Measurements from ENCODE around the gene ZNF385B. TPM values are rescaled to one million over a fixed set of nuclear protein-coding genes. Genes with fewer than 3 reads are reported as not detected.

ZNF385B gene
- total RNA-seq, 1 donor from 2014 or later = not detected

DNA sequence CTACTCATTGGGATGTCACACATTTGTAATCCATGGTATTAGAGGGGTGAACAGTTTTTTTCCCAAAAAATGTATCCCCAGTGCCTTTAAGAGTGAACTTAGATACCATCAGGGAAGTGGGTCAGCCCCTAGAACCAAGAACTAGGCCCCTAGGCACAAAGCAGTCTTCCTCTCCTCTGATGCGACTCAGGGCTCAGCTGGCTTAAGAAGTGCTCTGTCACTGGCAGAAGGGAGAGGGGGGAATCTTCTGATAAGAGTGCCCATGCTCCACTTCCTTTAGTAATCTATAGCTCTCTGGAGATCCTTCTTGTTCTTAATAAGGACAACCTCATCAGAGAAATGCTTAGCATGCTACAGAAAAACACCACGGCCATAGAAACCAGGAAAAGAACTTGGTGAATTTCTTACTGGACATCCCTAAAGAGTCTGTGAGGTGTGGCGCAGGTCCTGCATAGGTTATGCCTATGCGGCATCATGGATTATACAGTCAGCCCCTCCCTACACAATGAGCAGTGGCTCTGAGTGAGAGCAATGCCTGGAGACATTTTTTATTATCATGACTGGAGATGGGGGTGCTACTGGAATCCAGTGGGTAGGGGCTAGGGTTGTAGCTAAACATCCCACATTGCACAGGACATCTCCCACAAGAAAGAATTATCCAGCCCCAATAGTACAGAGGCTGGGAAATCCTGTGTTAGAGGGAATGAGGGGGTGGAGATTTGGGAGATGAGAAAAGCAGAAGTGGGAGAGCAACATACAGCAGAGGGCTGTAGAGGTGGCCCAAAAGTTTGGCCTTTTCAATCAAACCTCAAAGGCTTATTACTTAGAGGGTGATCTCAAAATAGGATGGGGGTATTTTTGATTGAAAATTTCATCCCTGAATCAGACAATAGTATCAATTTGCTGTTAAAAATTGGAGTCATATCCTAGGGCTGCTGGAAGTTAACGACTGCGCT, 21.7 kb upstream of the ZNF385B start:
- DNase-seq (ENCODE audit: low read depth) (no peak), FAIRE-seq (no peak)
- H3K4me3 ChIP-seq (ENCODE audit: low read depth, low read length) = no peak overlapping the region
- H3K27me3 ChIP-seq (ENCODE audit: control insufficient read depth, insufficient read depth, low read length) = no peaks in the 10 kb centered on the region
- no peak for TF ChIP-seq CTCF (IDR thresholded peaks at IDR 0.05; ENCODE audit: insufficient read depth, low read length, severe bottlenecking)
- no peaks in the 10 kb centered on the region for H3K36me3 ChIP-seq (ENCODE audit: control insufficient read depth, insufficient read depth, low read length)

- H3K36me3 ChIP-seq (ENCODE audit: control insufficient read depth, insufficient read depth, low read length) = no peaks in the 10 kb centered on the region
- TF ChIP-seq CTCF (IDR thresholded peaks at IDR 0.05; ENCODE audit: insufficient read depth, low read length, severe bottlenecking) = no peak
- FAIRE-seq (no peak), DNase-seq (ENCODE audit: low read depth) (peak; percentile 39)
- no peaks in the 10 kb centered on the region for H3K27me3 ChIP-seq (ENCODE audit: control insufficient read depth, insufficient read depth, low read length)
- no peak overlapping the region for H3K4me3 ChIP-seq (ENCODE audit: low read depth, low read length)
Observed at GRCh38 chr2:179877601-179878364, 16.4 kb upstream of the ZNF385B start.

DNA sequence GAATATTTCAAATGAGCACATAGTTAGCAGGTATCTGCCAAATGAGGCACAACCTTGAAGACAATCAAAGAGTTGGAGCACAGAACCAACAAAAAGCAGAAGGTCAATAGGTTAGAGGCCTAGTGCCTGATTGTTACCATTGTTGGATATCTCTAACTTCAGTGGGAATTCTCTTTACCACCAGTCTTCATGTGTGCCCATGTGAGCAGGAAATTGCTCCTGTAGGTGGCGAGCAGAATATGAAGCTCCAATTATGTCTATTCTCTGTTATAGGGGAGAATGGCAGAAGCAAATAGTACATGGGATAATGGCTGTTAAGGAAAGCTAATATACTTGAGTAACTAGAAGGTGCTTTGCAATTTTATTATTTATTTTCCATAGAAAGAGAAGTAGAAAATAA, 14.9 kb upstream of the ZNF385B start:
- DNase-seq (ENCODE audit: low read depth) = peak; percentile 13
- no peak for FAIRE-seq
- TF ChIP-seq CTCF (IDR thresholded peaks at IDR 0.05; ENCODE audit: insufficient read depth, low read length, severe bottlenecking) = no peak

DNA sequence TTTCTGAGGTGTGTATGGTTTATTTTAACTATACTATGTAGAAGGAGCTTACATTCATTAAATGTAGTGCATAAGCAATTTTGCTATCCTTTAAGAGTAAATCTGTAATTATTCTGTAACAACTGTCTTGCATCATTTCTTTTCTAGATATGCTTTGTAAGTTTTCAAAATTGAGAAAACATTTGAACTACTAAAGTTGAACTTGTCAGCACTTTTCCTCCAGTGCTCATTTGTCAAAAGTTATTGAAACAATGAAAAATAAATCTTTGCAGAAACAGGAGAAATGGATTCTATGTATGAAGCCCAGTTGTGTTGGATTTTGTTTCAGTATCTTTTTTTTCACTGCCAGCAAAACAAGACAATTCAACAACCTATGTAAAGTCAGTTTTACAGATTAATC, 14.5 kb upstream of the ZNF385B start:
- DNase-seq (ENCODE audit: low read depth) (no peak), FAIRE-seq (no peak)
- no peaks in the 10 kb centered on the region for H3K36me3 ChIP-seq (ENCODE audit: control insufficient read depth, insufficient read depth, low read length)
- no peak overlapping the region for H3K4me3 ChIP-seq (ENCODE audit: low read depth, low read length)
- no peak for TF ChIP-seq CTCF (IDR thresholded peaks at IDR 0.05; ENCODE audit: insufficient read depth, low read length, severe bottlenecking)
- no peaks in the 10 kb centered on the region for H3K27me3 ChIP-seq (ENCODE audit: control insufficient read depth, insufficient read depth, low read length)

More for the DNA sequence above, 14.9 kb upstream of the ZNF385B start:
- no peaks in the 10 kb centered on the region for H3K27me3 ChIP-seq (ENCODE audit: control insufficient read depth, insufficient read depth, low read length)
- H3K36me3 ChIP-seq (ENCODE audit: control insufficient read depth, insufficient read depth, low read length) = no peaks in the 10 kb centered on the region
- H3K4me3 ChIP-seq (ENCODE audit: low read depth, low read length) = no peak overlapping the region

- H3K36me3 ChIP-seq (ENCODE audit: control insufficient read depth, insufficient read depth, low read length) = no peaks in the 10 kb centered on the region
- FAIRE-seq (no peak), DNase-seq (ENCODE audit: low read depth) (peak; percentile 2)
- peaks cover 19% of the 10 kb centered on the region for H3K27me3 ChIP-seq (ENCODE audit: control insufficient read depth, insufficient read depth, low read length)
- H3K4me3 ChIP-seq (ENCODE audit: low read depth, low read length) = no peak overlapping the region
- TF ChIP-seq CTCF (IDR thresholded peaks at IDR 0.05; ENCODE audit: insufficient read depth, low read length, severe bottlenecking) = no peak
Observed at GRCh38 chr2:179862898-179863458, 1.6 kb upstream of the ZNF385B start.

All from bronchial epithelial cell (primary cell).